ENCODE data around the gene DBN1.

The DBN1 gene

GRCh38 chr5:177439518-177440053, 33.8 kb downstream of the DBN1 start:
- no peak for DNase-seq (ENCODE audit: low read depth)
- H3K4me3 ChIP-seq (ENCODE audit: control insufficient read depth, low read depth, low read length) = no peak overlapping the region
- no peak for TF ChIP-seq CTCF (IDR thresholded peaks at IDR 0.05; ENCODE audit: control insufficient read depth, insufficient read depth, low read depth, low read length, missing control alignments)

GRCh38 chr5:177438468-177438867, 35.0 kb downstream of the DBN1 start:
- no peak overlapping the region for H3K4me3 ChIP-seq (ENCODE audit: control insufficient read depth, low read depth, low read length)
- TF ChIP-seq CTCF (IDR thresholded peaks at IDR 0.05; ENCODE audit: control insufficient read depth, insufficient read depth, low read depth, low read length, missing control alignments) = no peak
- DNase-seq (ENCODE audit: low read depth) = no peak

- no peak for TF ChIP-seq CTCF (IDR thresholded peaks at IDR 0.05; ENCODE audit: control insufficient read depth, insufficient read depth, low read depth, low read length, missing control alignments)
- H3K4me3 ChIP-seq (ENCODE audit: control insufficient read depth, low read depth, low read length) = no peak overlapping the region
- no peak for DNase-seq (ENCODE audit: low read depth)
Measured at GRCh38 chr5:177437623-177438022, 35.8 kb downstream of the DBN1 start.

- H3K4me3 ChIP-seq (ENCODE audit: control insufficient read depth, low read depth, low read length) = no peak overlapping the region
- no peak for TF ChIP-seq CTCF (IDR thresholded peaks at IDR 0.05; ENCODE audit: control insufficient read depth, insufficient read depth, low read depth, low read length, missing control alignments)
- no peak for DNase-seq (ENCODE audit: low read depth)
Measured at GRCh38 chr5:177435847-177436536, 37.4 kb downstream of the DBN1 start.

DNA sequence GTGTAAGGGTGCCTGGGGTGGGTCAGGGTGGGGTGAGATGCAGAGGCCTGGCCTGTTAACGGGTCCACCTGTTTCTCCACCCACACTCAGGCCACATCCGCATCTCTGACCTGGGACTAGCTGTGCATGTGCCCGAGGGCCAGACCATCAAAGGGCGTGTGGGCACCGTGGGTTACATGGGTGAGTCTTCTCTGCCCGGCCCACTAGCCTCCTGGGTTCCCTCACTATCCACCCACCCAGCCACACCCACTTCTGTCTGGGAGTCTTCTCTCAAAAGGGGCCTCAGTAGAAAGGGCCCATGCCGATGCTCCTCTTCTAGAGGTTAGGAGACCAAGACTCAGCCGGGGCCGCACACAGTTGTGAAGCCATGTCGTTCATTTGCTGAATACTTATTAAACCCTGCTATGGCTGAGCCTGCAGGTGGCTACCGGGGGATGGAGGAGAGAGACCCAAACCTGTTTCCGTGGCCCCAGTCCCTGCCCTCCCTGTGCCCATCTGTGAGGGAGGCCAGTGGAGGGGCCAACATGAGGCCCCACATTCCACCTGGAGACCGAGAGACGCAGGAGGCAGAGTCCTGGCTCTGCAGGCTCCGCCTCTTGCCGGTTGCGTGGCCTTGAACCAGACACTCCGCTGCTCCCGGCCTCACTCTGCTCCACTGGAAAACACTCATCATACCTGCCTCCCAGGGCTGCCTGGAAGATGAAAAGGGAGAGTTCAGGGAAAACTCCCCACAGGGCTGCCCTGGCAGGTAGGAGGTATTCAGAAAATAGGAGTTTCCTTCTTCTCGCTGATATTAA, 38.3 kb downstream of the DBN1 start:
- no peak for DNase-seq (ENCODE audit: low read depth)
- TF ChIP-seq CTCF (IDR thresholded peaks at IDR 0.05; ENCODE audit: control insufficient read depth, insufficient read depth, low read depth, low read length, missing control alignments) = no peak
- no peak overlapping the region for H3K4me3 ChIP-seq (ENCODE audit: control insufficient read depth, low read depth, low read length)

GRCh38 chr5:177434437-177434836, 39.0 kb downstream of the DBN1 start:
- no peak overlapping the region for H3K4me3 ChIP-seq (ENCODE audit: control insufficient read depth, low read depth, low read length)
- no peak for DNase-seq (ENCODE audit: low read depth)
- no peak for TF ChIP-seq CTCF (IDR thresholded peaks at IDR 0.05; ENCODE audit: control insufficient read depth, insufficient read depth, low read depth, low read length, missing control alignments)
